A549 treated with ZK216348 at 1 μM for 4 hours (cell line): ENCODE data around the gene CTCF. TPM values are rescaled to one million over a fixed set of nuclear protein-coding genes. Genes with fewer than 3 reads are reported as not detected.

Source experiments
- total RNA-seq: library from RNA; stranded (reverse); fragments of 200-300 nt; extraction: Qiagen RNA extraction; gene quantifications from 5 replicates; pipeline ENCODE4 v1.2.3, GENCODE V29; 2022; ENCODE audit warnings: low read depth

The CTCF gene
- total RNA-seq, result 34.2 to 38.7 TPM (median 36.1 TPM) in 5 replicates

DNA sequence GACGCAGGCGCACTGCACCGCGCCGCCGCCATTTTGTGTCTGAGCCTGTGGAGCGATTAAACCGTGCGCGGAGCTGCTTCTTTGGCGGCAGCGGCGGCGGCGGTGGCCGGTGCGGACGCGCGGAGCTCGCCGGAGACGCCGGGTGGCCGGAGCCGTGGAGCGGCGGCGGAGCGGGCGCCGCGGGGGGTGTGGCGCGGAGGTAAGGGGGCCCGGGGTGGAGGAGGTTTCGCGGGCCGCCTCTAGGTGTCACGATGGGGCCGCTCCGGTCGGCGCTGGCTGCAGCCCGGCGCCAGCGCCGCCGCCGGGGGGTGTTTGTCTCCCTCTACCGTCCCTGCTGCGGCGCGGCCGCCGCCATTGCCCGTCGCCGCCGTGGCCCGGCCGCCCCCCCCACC, at the start of gene CTCF:
Gene CTCF, plus strand, starts transcription at position 1 of the 392 bp plus-strand sequence. CDS start 48,307 bp downstream, outside the sequence.

GRCh38 chr16:67528222-67528869, 34.0 kb upstream of the CTCF start, which contains the start of gene RIPOR1:
RIPOR1 (plus strand) TSS chr16:67528829; CDS start chr16:67538447, 9,618 bp downstream.

DNA sequence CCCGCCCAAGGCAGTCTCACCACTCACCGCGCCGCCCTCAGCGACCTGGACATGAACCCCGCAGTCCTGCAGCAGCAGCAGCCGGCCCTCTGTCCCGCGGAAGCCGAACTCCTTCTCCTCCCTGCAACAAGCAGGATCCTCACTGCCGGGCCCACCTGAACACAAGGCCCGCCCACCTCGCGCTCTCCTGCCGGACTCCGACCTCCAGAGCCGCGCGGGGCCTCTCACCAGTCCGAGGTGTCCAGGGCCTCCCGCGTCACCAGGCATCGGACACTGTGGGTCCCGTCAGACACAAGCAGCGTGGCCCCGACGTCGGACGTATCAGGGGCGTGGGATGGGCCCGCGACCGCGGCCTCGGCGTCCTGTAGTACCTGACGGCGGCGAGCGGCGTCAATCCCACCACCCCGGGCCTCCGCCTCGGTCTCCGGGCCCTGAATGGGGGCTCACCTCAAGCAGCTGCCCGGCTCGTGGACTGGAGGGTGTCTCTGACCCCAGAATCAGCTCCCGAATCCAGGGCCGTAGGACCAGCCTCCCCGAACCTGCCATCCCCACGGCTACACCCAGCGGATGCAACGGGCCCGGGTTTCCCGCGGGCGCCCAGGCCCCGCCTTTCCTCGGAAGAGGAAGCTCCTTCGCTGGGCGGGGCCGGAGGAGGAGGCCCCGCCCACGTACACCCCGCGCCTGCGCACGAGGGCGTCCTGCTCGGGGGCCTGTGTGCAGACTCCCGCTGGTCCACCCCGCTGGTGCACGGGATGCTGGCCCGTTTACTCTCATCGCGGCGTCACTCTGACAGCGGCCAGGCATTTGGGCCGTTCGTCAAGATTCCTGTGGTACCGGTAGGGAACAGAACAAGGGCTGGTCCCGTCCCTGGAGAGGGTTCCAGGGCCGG, 97.6 kb downstream of the CTCF start, which contains the start of gene ACD:
Gene ACD, minus strand, starts transcription at position 586 of the 889 bp plus-strand sequence. Its CDS starts 40 bp downstream, at position 546.

DNA sequence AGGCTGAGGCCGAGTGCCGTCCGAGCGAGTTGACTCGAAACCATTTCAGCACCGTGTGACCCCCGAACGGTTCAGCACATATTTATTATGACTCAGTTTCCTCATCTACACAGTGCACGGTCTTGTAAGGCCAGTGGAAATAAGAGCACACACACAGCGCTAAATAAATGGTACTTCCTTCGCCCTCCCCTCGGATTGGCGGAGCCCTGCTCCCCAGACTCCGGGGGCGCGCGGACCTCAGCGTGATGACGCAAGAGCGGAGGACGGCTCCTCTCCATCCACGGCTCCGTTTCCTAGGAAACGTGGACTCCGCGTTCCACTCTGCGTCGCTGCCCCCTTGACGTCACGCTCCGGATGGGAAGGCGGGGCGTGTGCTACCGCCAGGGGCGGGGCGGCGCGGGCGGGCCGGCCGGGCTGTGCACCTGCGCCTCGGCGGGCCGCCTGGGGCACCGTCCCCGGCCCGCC, 98.3 kb downstream of the CTCF start, which contains the start of gene PARD6A:
Gene PARD6A, plus strand, starts transcription at position 397 of the 465 bp plus-strand sequence. CDS start 79 bp downstream, outside the sequence.

GRCh38 chr16:67666559-67667452, 104.5 kb downstream of the CTCF start, which contains the start of the genes C16orf86 and ENKD1:
C16orf86 (plus strand) TSS chr16:67666814; CDS start chr16:67666971, 157 bp downstream.
ENKD1 (minus strand) TSS chr16:67666750; CDS start chr16:67666442, 308 bp downstream.

Other genes starting within 250 kb of the CTCF start
- 0.06 to 0.45 TPM in 2 of 5 replicates, not detected in the others for gene KCTD19, start 235.8 kb upstream of the CTCF start, total RNA-seq
- 0.21 to 0.41 TPM in 2 of 5 replicates, not detected in the others for gene LRRC36, start 235.7 kb upstream of the CTCF start, total RNA-seq
- 7.5 to 12.4 TPM (median 12.3 TPM) in 5 replicates for gene TPPP3, start 169.0 kb upstream of the CTCF start, total RNA-seq
- 3.7 to 7.1 TPM (median 5.9 TPM) in 5 replicates for gene ZDHHC1, start 146.0 kb upstream of the CTCF start, total RNA-seq
- 1.4 to 1.7 TPM (median 1.6 TPM) in 5 replicates for gene HSD11B2, start 131.4 kb upstream of the CTCF start, total RNA-seq
- gene ATP6V0D1, start 81.4 kb upstream of the CTCF start, total RNA-seq, result 97.6 to 117 TPM (median 109 TPM) in 5 replicates
- not detected in 5 replicates for gene AGRP, start 79.0 kb upstream of the CTCF start, total RNA-seq
- 28.9 to 50.3 TPM (median 43.1 TPM) in 5 replicates for gene RIPOR1, start 33.7 kb upstream of the CTCF start, total RNA-seq
- gene CARMIL2, start 82.6 kb downstream of the CTCF start, total RNA-seq, result 1.1 to 2.4 TPM (median 2.3 TPM) in 5 replicates
- gene ACD, start 97.7 kb downstream of the CTCF start, total RNA-seq, result 25.0 to 37.0 TPM (median 35.2 TPM) in 5 replicates
- gene PARD6A, start 98.4 kb downstream of the CTCF start, total RNA-seq, result 1.2 to 2.6 TPM (median 1.8 TPM) in 5 replicates
- 5.7 to 12.5 TPM (median 9.6 TPM) in 5 replicates for gene ENKD1, start 104.2 kb downstream of the CTCF start, total RNA-seq
- 0.45 TPM in 1 of 5 replicates, not detected in the others for gene C16orf86, start 104.3 kb downstream of the CTCF start, total RNA-seq
- 14.0 to 18.3 TPM (median 17.5 TPM) in 5 replicates for gene GFOD2, start 156.8 kb downstream of the CTCF start, total RNA-seq
- 6.7 to 10.7 TPM (median 9.7 TPM) in 5 replicates for gene RANBP10, start 244.0 kb downstream of the CTCF start, total RNA-seq
- 0.32 to 0.86 TPM (median 0.43 TPM) in 5 replicates for gene TSNAXIP1, start 244.4 kb downstream of the CTCF start, total RNA-seq